ENCODE results near the gene TLE4. TPM values are rescaled to one million over a fixed set of nuclear protein-coding genes. Genes with fewer than 3 reads are reported as not detected.
A peak's percentile ranks its signal among the peaks of the same experiment; 100 is the strongest.

Gene TLE4
- total RNA-seq, 1 donor from 2014 or later: 55.6 TPM

DNA sequence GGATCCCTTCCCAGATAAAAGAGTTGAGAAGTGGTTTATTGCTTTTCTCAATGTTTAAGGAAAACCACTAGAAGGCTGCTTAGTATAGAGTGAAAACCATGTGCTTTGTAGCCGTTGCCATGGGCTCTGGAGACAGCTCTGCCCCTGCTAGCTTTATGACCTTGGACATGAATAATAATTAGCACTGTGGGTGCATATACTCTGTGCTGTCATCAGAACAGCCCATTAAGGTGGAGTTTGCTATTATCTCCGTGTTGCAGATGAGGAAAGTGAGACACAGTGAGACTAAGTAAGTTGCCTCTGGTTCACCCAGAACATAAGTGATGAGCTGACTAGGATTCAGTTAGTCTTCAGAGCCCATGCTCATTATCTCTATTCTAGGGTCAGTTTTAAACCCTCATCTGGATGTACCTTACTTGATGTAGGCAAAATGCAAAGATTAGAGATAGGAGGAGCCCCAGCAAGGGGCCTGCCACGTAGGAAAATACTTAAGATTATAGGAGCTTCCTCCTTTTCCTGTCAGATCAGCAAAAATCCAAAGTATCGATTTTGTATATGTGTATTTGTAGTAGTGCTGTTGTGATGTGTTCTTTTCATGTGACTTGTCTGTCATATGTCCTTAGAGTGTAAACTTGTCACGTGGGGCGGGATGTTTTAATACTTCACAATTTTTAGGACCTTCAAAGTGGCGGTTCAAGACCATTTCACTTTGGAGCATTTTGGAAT lies 102.5 kb downstream of the TLE4 start:
- no peak for TF ChIP-seq CTCF (IDR thresholded peaks at IDR 0.05; ENCODE audit: unreplicated experiment)
- Mint-ChIP-seq H3K4me1 (ENCODE audit: low read depth) (peaks cover 18% of the 10 kb centered on the region), H3K27ac (no peak overlapping the region), H3K27me3 (no peaks in the 10 kb centered on the region), H3K36me3 (ENCODE audit: insufficient read depth) (peaks cover 9% of the 10 kb centered on the region), H3K9me3 (ENCODE audit: low read depth) (no peaks in the 10 kb centered on the region), H3K4me3 (ENCODE audit: low read depth) (no peak overlapping the region)
- no peak for DNase-seq (ENCODE audit: low spot score, unreplicated experiment)

DNA sequence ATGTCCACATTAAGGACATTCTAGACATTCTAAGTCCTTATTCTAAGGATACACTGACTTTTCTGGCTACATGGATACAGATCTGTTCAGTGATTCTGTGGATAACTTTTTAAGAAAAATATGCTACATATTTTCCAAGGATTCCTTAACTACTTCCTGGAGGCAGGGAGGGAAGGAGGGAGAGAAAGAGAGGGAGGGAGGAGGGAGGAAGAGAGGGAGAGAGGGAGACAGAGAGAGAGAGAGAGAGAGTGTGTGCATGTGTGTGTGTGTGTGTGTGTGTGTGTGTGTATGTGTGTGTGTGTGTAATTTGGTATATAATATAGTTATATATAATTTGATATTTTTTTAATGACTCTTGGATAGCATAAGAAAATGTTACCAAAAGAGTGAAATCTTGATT lies 109.8 kb downstream of the TLE4 start:
- no peak for TF ChIP-seq CTCF (IDR thresholded peaks at IDR 0.05; ENCODE audit: unreplicated experiment)

DNA sequence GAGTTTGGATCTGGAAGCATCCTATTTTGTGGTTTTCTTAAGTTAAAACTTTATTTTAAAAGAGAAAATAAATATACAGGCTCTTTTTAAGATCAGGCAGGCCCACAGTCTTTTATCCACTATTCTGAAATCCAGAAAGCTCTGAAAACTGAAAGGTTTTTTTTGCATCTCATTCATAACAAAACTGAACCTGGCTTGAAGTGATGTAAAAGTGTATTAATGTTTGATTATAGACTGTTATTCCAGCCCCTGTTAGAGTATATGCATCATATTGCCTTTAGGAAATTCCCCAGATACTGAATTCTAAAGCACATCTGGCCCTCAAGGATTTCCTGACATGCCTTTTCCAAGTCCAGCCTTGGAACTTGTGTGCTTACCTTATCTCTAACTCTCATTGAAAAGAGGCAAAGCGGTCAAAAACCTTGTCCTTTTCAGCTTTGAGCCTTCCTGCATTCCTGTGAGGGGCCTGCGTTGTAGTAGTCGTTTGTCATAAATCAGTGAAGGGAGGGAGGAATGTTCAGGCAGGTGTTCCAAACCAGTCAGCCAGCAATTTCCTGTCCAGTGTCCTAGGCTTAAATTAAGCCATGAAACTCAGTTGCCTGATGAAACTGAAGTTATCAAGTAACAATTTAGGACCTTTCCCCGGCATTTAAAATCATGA lies 110.4 kb downstream of the TLE4 start:
- H3K4me1 Mint-ChIP-seq (ENCODE audit: low read depth): peaks cover 25% of the 10 kb centered on the region
- H3K4me3 Mint-ChIP-seq (ENCODE audit: low read depth): no peak overlapping the region
- peaks cover 3% of the 10 kb centered on the region for H3K36me3 Mint-ChIP-seq (ENCODE audit: insufficient read depth)
- peak overlapping the region; percentile 83 for H3K27ac Mint-ChIP-seq
- no peak for TF ChIP-seq CTCF (IDR thresholded peaks at IDR 0.05; ENCODE audit: unreplicated experiment)
- no peaks in the 10 kb centered on the region for H3K9me3 Mint-ChIP-seq (ENCODE audit: low read depth)
- no peaks in the 10 kb centered on the region for H3K27me3 Mint-ChIP-seq
- no peak for DNase-seq (ENCODE audit: low spot score, unreplicated experiment)

More for the DNA sequence above, 109.8 kb downstream of the TLE4 start:
- peak overlapping the region; percentile 32 for H3K4me3 Mint-ChIP-seq (ENCODE audit: low read depth)
- H3K36me3 Mint-ChIP-seq (ENCODE audit: insufficient read depth): peaks cover 3% of the 10 kb centered on the region
- H3K9me3 Mint-ChIP-seq (ENCODE audit: low read depth): no peaks in the 10 kb centered on the region
- no peaks in the 10 kb centered on the region for H3K27me3 Mint-ChIP-seq
- peak overlapping the region; percentile 85 for H3K27ac Mint-ChIP-seq
- H3K4me1 Mint-ChIP-seq (ENCODE audit: low read depth): peaks cover 25% of the 10 kb centered on the region
- DNase-seq (ENCODE audit: low spot score, unreplicated experiment): no peak

- Mint-ChIP-seq H3K9me3 (ENCODE audit: low read depth) (no peaks in the 10 kb centered on the region), H3K4me3 (ENCODE audit: low read depth) (no peak overlapping the region), H3K36me3 (ENCODE audit: insufficient read depth) (no peaks in the 10 kb centered on the region), H3K4me1 (ENCODE audit: low read depth) (peaks cover 27% of the 10 kb centered on the region), H3K27ac (peak overlapping the region; percentile 67), H3K27me3 (no peaks in the 10 kb centered on the region)
- no peak for TF ChIP-seq CTCF (IDR thresholded peaks at IDR 0.05; ENCODE audit: unreplicated experiment)
- DNase-seq (ENCODE audit: low spot score, unreplicated experiment): no peak
These were observed 112.3 kb downstream of the TLE4 start for GRCh38 chr9:79684059-79684458.

GRCh38 chr9:79684711-79685575 lies 113.2 kb downstream of the TLE4 start:
- no peak for DNase-seq (ENCODE audit: low spot score, unreplicated experiment)
- H3K27ac Mint-ChIP-seq: no peak overlapping the region
- no peaks in the 10 kb centered on the region for H3K27me3 Mint-ChIP-seq
- no peaks in the 10 kb centered on the region for H3K36me3 Mint-ChIP-seq (ENCODE audit: insufficient read depth)
- TF ChIP-seq CTCF (IDR thresholded peaks at IDR 0.05; ENCODE audit: unreplicated experiment): no peak
- no peak overlapping the region for H3K4me3 Mint-ChIP-seq (ENCODE audit: low read depth)
- H3K9me3 Mint-ChIP-seq (ENCODE audit: low read depth): no peaks in the 10 kb centered on the region
- peaks cover 28% of the 10 kb centered on the region for H3K4me1 Mint-ChIP-seq (ENCODE audit: low read depth)
